Chondrocyte (in vitro differentiated cells): ENCODE results near the gene CALU. TPM values are rescaled to one million over a fixed set of nuclear protein-coding genes. Genes with fewer than 3 reads are reported as not detected.

ENCODE experiments used
- DNase-seq: peaks from one replicate; pipeline ENCODE4 v3.0.0; 2021; ENCODE audit warnings: mixed read lengths, low spot score
- H3K27ac Mint-ChIP-seq: one replicate; pipeline ENCODE4 v1.8.0; 2021; ENCODE audit warnings: mild to moderate bottlenecking, moderate library complexity, mixed read lengths; ENCODE audit not compliant: unreplicated experiment
- H3K27me3 Mint-ChIP-seq: 2 replicates; pipeline ENCODE4 v1.8.0; 2021; ENCODE audit warnings: low read depth, mixed read lengths
- H3K36me3 Mint-ChIP-seq: 2 replicates; pipeline ENCODE4 v1.8.0; 2021; ENCODE audit warnings: low read depth, mixed read lengths
- H3K4me1 Mint-ChIP-seq: 2 replicates; pipeline ENCODE4 v1.8.0; 2021; ENCODE audit warnings: low read depth, mild to moderate bottlenecking, mixed read lengths
- H3K4me3 Mint-ChIP-seq: one replicate; pipeline ENCODE4 v1.8.0; 2021; ENCODE audit warnings: mild to moderate bottlenecking, moderate library complexity, mixed read lengths; ENCODE audit not compliant: unreplicated experiment
- H3K9me3 Mint-ChIP-seq: 2 replicates; pipeline ENCODE4 v1.8.0; 2021; ENCODE audit warnings: low read depth, mixed read lengths
- CTCF ChIP-seq: fragments of 200-600 bp; sonication (generic); IDR thresholded peaks from 2 replicates; pipeline ENCODE4 v1.5.0; 2021; ENCODE audit warnings: antibody characterized with exemption, mild to moderate bottlenecking, moderate library complexity
- total RNA-seq: library from RNA; stranded (reverse); gene quantifications from 3 replicates; pipeline ENCODE4 v1.2.1, GENCODE V29; 2021

Gene CALU
- total RNA-seq, 1 donor from 2014 or later: 731 TPM

GRCh38 chr7:128729494-128729893 is 9.7 kb upstream of the CALU start:
- no peaks in the 10 kb centered on the region for H3K27me3 Mint-ChIP-seq
- H3K36me3 Mint-ChIP-seq: peaks cover 7% of the 10 kb centered on the region
- H3K27ac Mint-ChIP-seq: no peak overlapping the region
- no peaks in the 10 kb centered on the region for H3K9me3 Mint-ChIP-seq
- TF ChIP-seq CTCF: no peak
- DNase-seq: no peak
- no peak overlapping the region for H3K4me3 Mint-ChIP-seq
- H3K4me1 Mint-ChIP-seq: peaks cover 17% of the 10 kb centered on the region

GRCh38 chr7:128731184-128731583 is 8.0 kb upstream of the CALU start:
- Mint-ChIP-seq H3K4me3 (no peak overlapping the region), H3K27me3 (no peaks in the 10 kb centered on the region), H3K27ac (no peak overlapping the region), H3K4me1 (peaks cover 17% of the 10 kb centered on the region), H3K9me3 (no peaks in the 10 kb centered on the region), H3K36me3 (peaks cover 2% of the 10 kb centered on the region)
- no peak for DNase-seq
- no peak for TF ChIP-seq CTCF

GRCh38 chr7:128732521-128733277 is 6.5 kb upstream of the CALU start:
- H3K4me1 Mint-ChIP-seq: peaks cover 12% of the 10 kb centered on the region
- no peak for TF ChIP-seq CTCF
- H3K9me3 Mint-ChIP-seq: no peaks in the 10 kb centered on the region
- DNase-seq: no peak
- H3K36me3 Mint-ChIP-seq: peaks cover 2% of the 10 kb centered on the region
- no peak overlapping the region for H3K4me3 Mint-ChIP-seq
- H3K27ac Mint-ChIP-seq: no peak overlapping the region
- H3K27me3 Mint-ChIP-seq: no peaks in the 10 kb centered on the region

GRCh38 chr7:128733278-128733645 is 5.9 kb upstream of the CALU start:
- no peak for TF ChIP-seq CTCF
- peaks cover 2% of the 10 kb centered on the region for H3K36me3 Mint-ChIP-seq
- H3K4me3 Mint-ChIP-seq: no peak overlapping the region
- DNase-seq: no peak
- H3K27me3 Mint-ChIP-seq: no peaks in the 10 kb centered on the region
- no peak overlapping the region for H3K27ac Mint-ChIP-seq
- peaks cover 16% of the 10 kb centered on the region for H3K4me1 Mint-ChIP-seq
- no peaks in the 10 kb centered on the region for H3K9me3 Mint-ChIP-seq

- Mint-ChIP-seq H3K27me3 (no peaks in the 10 kb centered on the region), H3K36me3 (peaks cover 2% of the 10 kb centered on the region), H3K4me3 (no peak overlapping the region), H3K4me1 (peaks cover 13% of the 10 kb centered on the region), H3K9me3 (no peaks in the 10 kb centered on the region), H3K27ac (no peak overlapping the region)
- TF ChIP-seq CTCF: no peak
- DNase-seq: no peak
Observed at GRCh38 chr7:128734890-128735289, 4.3 kb upstream of the CALU start.
